MM.1S (cell line): ENCODE measurements around the gene B3GNT8.

Experiments
- EZH2 ChIP-seq: fragments of 300-600 bp; sonication (generic); optimal IDR thresholded peaks from 2 replicates; pipeline ENCODE3; 2017; ENCODE audit warnings: low read depth, mild to moderate bottlenecking, antibody characterized with exemption, low read length, mixed read lengths
- TF ChIP-seq, protein P1 (sequence below): fragments of 300-600 bp; sonication (generic); IDR thresholded peaks from 2 replicates; pipeline ENCODE4 v1.5.1; 2016; ENCODE audit warnings: antibody characterized with exemption, low read length, mixed read lengths

DNA sequence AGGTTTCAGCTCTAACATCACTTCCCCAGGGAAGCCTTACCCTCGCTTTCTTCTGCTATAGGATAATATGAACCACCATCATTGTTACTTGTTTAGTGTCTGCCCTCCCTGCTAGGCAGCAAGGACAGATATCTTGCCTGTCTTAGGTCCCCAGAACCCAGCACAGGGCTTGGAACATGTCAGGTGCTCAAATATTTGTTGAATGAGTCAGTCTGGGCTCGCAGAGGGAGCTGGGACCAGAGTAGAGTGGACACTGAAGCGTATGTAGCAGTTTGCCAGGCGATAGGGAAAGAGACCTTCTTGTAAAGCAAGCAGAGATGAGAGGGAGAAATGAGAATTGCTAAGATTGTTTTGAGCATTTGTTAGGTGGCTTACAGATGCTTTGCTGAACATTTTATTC lies 17.9 kb downstream of the B3GNT8 start:
- no peak for TF ChIP-seq EZH2
- TF ChIP-seq, protein P1, sequence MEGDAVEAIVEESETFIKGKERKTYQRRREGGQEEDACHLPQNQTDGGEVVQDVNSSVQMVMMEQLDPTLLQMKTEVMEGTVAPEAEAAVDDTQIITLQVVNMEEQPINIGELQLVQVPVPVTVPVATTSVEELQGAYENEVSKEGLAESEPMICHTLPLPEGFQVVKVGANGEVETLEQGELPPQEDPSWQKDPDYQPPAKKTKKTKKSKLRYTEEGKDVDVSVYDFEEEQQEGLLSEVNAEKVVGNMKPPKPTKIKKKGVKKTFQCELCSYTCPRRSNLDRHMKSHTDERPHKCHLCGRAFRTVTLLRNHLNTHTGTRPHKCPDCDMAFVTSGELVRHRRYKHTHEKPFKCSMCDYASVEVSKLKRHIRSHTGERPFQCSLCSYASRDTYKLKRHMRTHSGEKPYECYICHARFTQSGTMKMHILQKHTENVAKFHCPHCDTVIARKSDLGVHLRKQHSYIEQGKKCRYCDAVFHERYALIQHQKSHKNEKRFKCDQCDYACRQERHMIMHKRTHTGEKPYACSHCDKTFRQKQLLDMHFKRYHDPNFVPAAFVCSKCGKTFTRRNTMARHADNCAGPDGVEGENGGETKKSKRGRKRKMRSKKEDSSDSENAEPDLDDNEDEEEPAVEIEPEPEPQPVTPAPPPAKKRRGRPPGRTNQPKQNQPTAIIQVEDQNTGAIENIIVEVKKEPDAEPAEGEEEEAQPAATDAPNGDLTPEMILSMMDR, result no peak
